Endothelial cell of hepatic sinusoid (primary cell): ENCODE data around the gene KRTAP9-7.

Source experiments
- in situ Hi-C: cut with HindIII; loops from 2 replicates; pipeline ENCODE4 v1.10.0; 2017; ENCODE audit warnings: low sequenced_read_pairs

The KRTAP9-7 gene

GRCh38 chr17:41318231-41318630 is 42.7 kb downstream of the KRTAP9-7 start:
- in situ Hi-C loops = no loop called here

GRCh38 chr17:41322094-41322902 is 46.8 kb downstream of the KRTAP9-7 start:
- in situ Hi-C loops = no loop called here

GRCh38 chr17:41322903-41323895 is 47.7 kb downstream of the KRTAP9-7 start:
- in situ Hi-C loops = no loop called here

DNA sequence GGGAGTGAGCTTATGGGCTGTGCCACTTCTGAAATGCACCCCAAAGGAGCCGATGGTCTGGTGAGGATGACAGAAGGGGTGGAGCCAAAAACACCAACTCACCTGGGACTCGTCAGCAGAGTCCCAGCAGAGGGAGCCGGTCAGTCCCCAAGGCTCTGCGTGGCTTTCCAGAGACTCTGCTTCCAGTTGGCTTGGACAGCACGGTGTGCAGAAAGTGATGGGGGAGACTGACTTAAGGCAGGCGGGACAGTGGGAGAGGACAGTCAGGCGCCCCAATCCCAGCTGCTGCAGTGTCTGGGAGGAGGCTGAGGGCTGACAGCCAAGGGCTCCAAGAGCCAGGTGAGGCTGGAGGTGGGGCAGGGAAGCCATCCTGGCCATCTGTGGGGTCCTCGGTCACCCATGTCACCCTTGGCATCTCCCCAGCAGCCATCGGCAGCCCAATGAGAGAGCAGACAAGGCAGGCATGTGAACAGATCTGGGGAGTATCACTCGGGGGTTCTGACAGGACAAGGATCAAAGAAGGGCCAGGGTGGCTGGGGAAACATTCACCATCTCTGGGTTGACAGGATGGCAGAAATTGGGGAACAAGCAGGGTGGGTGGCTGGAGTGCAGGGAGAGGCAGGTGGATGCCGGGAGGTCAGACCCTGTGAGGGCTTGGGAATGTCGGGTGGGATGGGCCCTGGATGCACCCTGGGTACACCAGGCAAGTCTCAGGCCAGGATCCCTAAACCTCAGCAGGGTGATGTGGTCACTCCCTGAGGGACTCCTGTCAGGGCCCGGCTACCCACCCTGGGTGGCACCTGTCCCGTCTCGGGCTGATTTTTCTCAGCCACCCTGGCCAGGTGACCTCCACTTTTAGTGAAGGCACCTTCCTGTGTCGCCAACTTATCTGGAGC is 48.9 kb downstream of the KRTAP9-7 start:
- in situ Hi-C loops = no loop called here

GRCh38 chr17:41325126-41325525 is 49.6 kb downstream of the KRTAP9-7 start:
- in situ Hi-C loops = no loop called here

GRCh38 chr17:41325611-41326010 is 50.1 kb downstream of the KRTAP9-7 start:
- in situ Hi-C loops = no loop called here
